GM12878 (cell line): ENCODE data around the gene CLDN25. TPM values are rescaled to one million over a fixed set of nuclear protein-coding genes. Genes with fewer than 3 reads are reported as not detected.

Experiments
- ATAC-seq: fragments of 200-7000 bp; cut with Tn5 transposase; 3 replicates; pipeline ENCODE4 v1.9.1; 2020; ENCODE audit warnings: mild to moderate bottlenecking, moderate library complexity
- BruUV-seq: library from RNA; stranded (reverse); fragments of 400-500 nt; replicated peaks from 2 replicates; lab custom pipeline; 2021; lab: Mats Ljungman, UMichigan
- CTCF ChIA-PET: fragments of 300-600 bp; sonication (Branson Sonifier 250); formaldehyde crosslinking; extraction: SDS; loops from one replicate; lab custom pipeline; 2021; ENCODE audit warnings: inconsistent platforms; lab: Yijun Ruan, JAX
- POLR2A ChIA-PET: fragments of 350-600 bp; formaldehyde crosslinking; extraction: SDS; loops from one replicate; lab custom pipeline; 2021; ENCODE audit warnings: inconsistent platforms; lab: Charles Lee
- RAD21 ChIA-PET: fragments of 300-600 bp; sonication (Branson Sonifier 250); formaldehyde crosslinking; loops from one replicate; lab custom pipeline; 2023; ENCODE audit warnings: antibody characterized with exemption; ENCODE audit not compliant: unreplicated experiment; lab: Charles Lee
- SMC1A ChIA-PET: fragments of 300-600 bp; sonication (Branson Sonifier 250); formaldehyde crosslinking; loops from one replicate; lab custom pipeline; 2023; ENCODE audit not compliant: unreplicated experiment, uncharacterized antibody; lab: Charles Lee
- DNase-seq: peaks from one replicate; pipeline ENCODE4 v3.0.0-alpha.2; 2011; ENCODE audit warnings: low read depth, low spot score
- FAIRE-seq: peaks from 3 replicates; lab custom pipeline; 2011; peaks lifted over from hg19 to GRCh38; lab: Jason Lieb, UNC
- H2AFZ ChIP-seq: 2 replicates; pipeline ENCODE4 v1.6.0; 2011; ENCODE audit warnings: low read depth, low read length, control low read depth; ENCODE audit not compliant: control insufficient read depth
- H3K27ac ChIP-seq: 2 replicates; pipeline ENCODE4 v1.5.1; 2011; ENCODE audit warnings: control low read depth; ENCODE audit not compliant: control insufficient read depth, insufficient read depth
- H3K27me3 ChIP-seq, 2 experiments: replicated peaks in 1 of 2; 2 replicates each; pipeline versions ENCODE4 v1.6.0 to v1.6.1; 2011; ENCODE audit warnings: low read length in 1 of 2; ENCODE audit not compliant: control insufficient read depth in 2 of 2, insufficient read depth in 2 of 2
- H3K36me3 ChIP-seq, 2 experiments: 2 replicates each; pipeline ENCODE4 v1.5.1; 2011; ENCODE audit warnings: low read length in 1 of 2; ENCODE audit not compliant: control insufficient read depth in 2 of 2, insufficient read depth in 2 of 2
- H3K4me1 ChIP-seq: 2 replicates; pipeline ENCODE4 v1.6.1; 2011; ENCODE audit warnings: mild to moderate bottlenecking, low read length, moderate library complexity, mixed read lengths; ENCODE audit not compliant: control insufficient read depth, insufficient read depth
- H3K4me2 ChIP-seq: 2 replicates; pipeline ENCODE4 v1.6.0; 2011; ENCODE audit warnings: control low read depth; ENCODE audit not compliant: control insufficient read depth, insufficient read depth
- H3K4me3 ChIP-seq: fragments of 200-600 bp; sonication (generic); 2 replicates; pipeline ENCODE4 v1.5.1; 2016
- H3K79me2 ChIP-seq: 2 replicates; pipeline ENCODE4 v1.6.0; 2011; ENCODE audit warnings: low read length; ENCODE audit not compliant: control insufficient read depth, insufficient read depth
- H3K9ac ChIP-seq: 2 replicates; pipeline ENCODE4 v1.8.0; 2011; ENCODE audit warnings: low read length, control low read depth, mixed read lengths; ENCODE audit not compliant: control insufficient read depth, insufficient read depth
- H3K9me3 ChIP-seq: replicated peaks from 3 replicates; pipeline ENCODE4 v1.5.1; 2011; ENCODE audit warnings: mild to moderate bottlenecking, low read length; ENCODE audit not compliant: control insufficient read depth, insufficient read depth
- H4K20me1 ChIP-seq: 2 replicates; pipeline ENCODE4 v1.6.0; 2011; ENCODE audit not compliant: control insufficient read depth, insufficient read depth
- IRF4 ChIP-seq: IDR thresholded peaks from 2 replicates; pipeline ENCODE4 v1.6.1; 2011; ENCODE audit warnings: low read depth, low read length
- RCOR1 ChIP-seq: conservative IDR thresholded peaks from 2 replicates; pipeline ENCODE4 v1.6.1; 2012; ENCODE audit warnings: low read depth, low read length, improper control_type of control experiment
- STAT1 ChIP-seq: fragments of 450-650 bp; conservative IDR thresholded peaks from 2 replicates; pipeline ENCODE4 v1.6.1; 2014; ENCODE audit warnings: antibody characterized with exemption, mild to moderate bottlenecking
- WGBS: methylation state at CpG from one replicate; pipeline ENCODE4 v1.1.6; 2016; ENCODE audit warnings: low lambda C conversion rate; ENCODE audit not compliant: insufficient replicate concordance, insufficient coverage; ENCODE audit errors: missing lambda C conversion rate; 5-methylcytosine and 5-hydroxymethylcytosine counted together
- in situ Hi-C: fragments of 300-500 bp; cut with MboI; formaldehyde crosslinking; loops from 9 replicates; pipeline ENCODE4 v1.14.3; 2018; ENCODE audit warnings: mixed read lengths
- intact Hi-C: fragments of 100-400 bp; cut with micrococcal nuclease; formaldehyde crosslinking; loops from one replicate; pipeline ENCODE4 v1.14.2; 2022; ENCODE audit not compliant: unreplicated experiment
- polyA plus RNA-seq, 11 experiments: library from polyadenylated mRNA; depleted of rRNA in 4 of 11; unstranded in 6 of 11; stranded (reverse) in 5 of 11; fragments of >200 nt; fragmentation: Nextera tagmentation in 4 of 11; fragmentation: Illumina TruSeq in 1 of 11; extraction: Ambion mirVana in 4 of 11; extraction: Trizol in 1 of 11; gene quantifications; 1 replicate in 1 of 11; 2 replicates in 10 of 11; pipeline versions ENCODE4 v1.2.1 to v1.2.3, GENCODE V29; 2011 to 2016; ENCODE audit warnings: inconsistent platforms in 2 of 11, missing spikeins in 2 of 11, low read depth in 1 of 11
- total RNA-seq, 4 experiments: library from RNA; depleted of rRNA in 3 of 4; stranded (reverse); fragments of >200 nt in 3 of 4; fragmentation: Illumina TruSeq in 1 of 4; extraction: Trizol in 1 of 4; gene quantifications; 2 replicates each; pipeline versions ENCODE4 v1.2.1 to v1.2.3, GENCODE V29; 2013 to 2021
- TF ChIP-seq, protein P1 (sequence below): fragments of 450-650 bp; IDR thresholded peaks from 2 replicates; pipeline ENCODE4 v1.6.1; 2018; ENCODE audit warnings: mild to moderate bottlenecking, low read depth, moderate library complexity; ENCODE audit not compliant: partially characterized antibody

CLDN25 gene
- total and polyA plus RNA-seq, 10 of the 15 experiments (the other 5 are each of a cell fraction or from before 2014, with no cell fraction given): not detected

DNA sequence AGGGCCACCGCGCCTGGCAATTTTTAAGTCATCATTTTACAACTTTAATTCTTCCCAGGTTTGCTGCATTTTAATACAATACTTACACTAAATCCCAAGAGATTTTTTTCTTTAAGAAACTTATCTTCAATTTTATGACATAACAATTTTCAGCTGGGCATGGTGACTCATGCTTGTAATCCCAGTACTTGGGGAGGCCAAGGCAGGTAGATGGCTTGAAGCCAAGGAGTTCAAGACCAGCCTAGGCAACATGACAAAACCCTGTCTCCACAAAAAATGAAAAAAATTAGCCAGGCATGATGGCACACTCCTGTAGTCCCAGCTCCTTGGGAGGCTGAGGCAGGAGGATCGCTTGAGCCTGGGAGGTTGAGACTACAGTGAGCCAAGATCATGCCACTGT is 38.8 kb downstream of the CLDN25 start (continued):
- TF ChIP-seq, protein P1, sequence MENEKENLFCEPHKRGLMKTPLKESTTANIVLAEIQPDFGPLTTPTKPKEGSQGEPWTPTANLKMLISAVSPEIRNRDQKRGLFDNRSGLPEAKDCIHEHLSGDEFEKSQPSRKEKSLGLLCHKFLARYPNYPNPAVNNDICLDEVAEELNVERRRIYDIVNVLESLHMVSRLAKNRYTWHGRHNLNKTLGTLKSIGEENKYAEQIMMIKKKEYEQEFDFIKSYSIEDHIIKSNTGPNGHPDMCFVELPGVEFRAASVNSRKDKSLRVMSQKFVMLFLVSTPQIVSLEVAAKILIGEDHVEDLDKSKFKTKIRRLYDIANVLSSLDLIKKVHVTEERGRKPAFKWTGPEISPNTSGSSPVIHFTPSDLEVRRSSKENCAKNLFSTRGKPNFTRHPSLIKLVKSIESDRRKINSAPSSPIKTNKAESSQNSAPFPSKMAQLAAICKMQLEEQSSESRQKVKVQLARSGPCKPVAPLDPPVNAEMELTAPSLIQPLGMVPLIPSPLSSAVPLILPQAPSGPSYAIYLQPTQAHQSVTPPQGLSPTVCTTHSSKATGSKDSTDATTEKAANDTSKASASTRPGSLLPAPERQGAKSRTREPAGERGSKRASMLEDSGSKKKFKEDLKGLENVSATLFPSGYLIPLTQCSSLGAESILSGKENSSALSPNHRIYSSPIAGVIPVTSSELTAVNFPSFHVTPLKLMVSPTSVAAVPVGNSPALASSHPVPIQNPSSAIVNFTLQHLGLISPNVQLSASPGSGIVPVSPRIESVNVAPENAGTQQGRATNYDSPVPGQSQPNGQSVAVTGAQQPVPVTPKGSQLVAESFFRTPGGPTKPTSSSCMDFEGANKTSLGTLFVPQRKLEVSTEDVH: no peak
- TF ChIP-seq RCOR1: no peak

DNA sequence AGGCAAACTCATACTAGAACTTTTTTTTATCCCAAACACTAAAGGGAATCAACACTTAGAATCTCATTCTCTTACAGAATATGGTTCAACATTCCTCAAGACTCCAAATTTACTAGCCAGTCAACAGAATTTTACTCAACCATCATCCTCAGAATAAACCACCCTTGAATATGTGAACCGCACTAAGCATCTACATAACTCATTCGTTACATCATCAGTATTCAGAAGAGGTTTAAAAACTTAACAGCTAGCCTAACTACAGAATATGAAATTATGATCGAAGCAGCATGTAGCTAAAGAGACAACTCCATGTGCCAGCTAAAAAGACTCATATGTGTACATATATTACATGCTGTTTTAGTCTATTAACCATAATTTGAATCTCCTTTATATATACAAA is 47.9 kb downstream of the CLDN25 start:
- Histone ChIP-seq H3K27me3 (no peaks in the 10 kb centered on the region), H3K36me3 (peaks cover 0 to 11% of the 10 kb centered on the region in 2 experiments), H3K4me1 (peaks cover 8% of the 10 kb centered on the region), H3K4me3 (no peak overlapping the region), H3K4me2 (no peak overlapping the region), H3K9ac (no peak overlapping the region), H3K79me2 (no peaks in the 10 kb centered on the region), H3K27ac (no peak overlapping the region), H2AFZ (no peak overlapping the region), H3K9me3 (no peaks in the 10 kb centered on the region; the same call in 2 of the 3 replicates), H4K20me1 (no peaks in the 10 kb centered on the region)
- DNase-seq (no peak), ATAC-seq (no peak), FAIRE-seq (no peak)
- intact Hi-C loops (no loop called here), in situ Hi-C loops (no loop called here)
- ChIA-PET RAD21 (no interaction called here), CTCF (interaction anchor here (1.2 kb wide), 1 partner anchor 21 kb away, joined by 4 read pairs; no protein-coding TSS in a partner anchor), SMC1A (interaction anchor here (1.3 kb wide), 1 partner anchor 13 kb away, joined by 3 read pairs; no protein-coding TSS in a partner anchor), POLR2A (interaction anchor here (0.7 to 0.8 kb wide), 2 partner anchors 24 to 388 kb away, joined by 3 read pairs; no protein-coding TSS in a partner anchor)
- TF ChIP-seq STAT1 (no peak), IRF4 (no peak)
- no TSS peak for BruUV-seq
- 99% methylated on average over 3 of the region's 3 CpGs for WGBS
